ENCODE results near the gene ARFGAP1.

DNA sequence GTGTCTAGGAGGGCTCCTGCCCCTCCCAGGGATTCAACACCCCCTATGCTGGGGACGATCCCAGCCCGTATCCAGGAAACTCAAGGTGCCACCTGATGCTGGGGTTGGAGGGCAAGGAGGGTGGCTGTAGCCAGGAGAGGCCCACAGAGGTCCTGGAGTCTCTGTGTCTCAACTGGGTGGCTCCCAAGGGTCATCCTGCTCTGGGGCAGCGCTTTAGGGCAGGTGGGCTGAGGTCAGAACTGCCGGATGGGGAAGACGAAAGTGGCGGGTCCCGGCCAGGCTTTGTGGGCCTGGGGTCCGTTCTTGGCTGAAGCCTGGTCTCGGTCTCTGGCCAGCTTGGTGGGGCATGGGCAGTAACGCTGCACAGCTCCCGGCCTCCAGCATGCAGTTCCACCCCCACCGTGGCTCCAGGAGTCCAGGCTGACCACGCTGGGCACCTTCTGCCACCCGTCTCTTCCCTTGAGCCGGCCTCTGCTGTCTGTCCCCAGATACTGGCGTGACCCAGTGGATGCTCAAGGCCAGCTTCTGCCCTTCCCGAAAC is 17.6 kb downstream of the ARFGAP1 start:
- no peak for TF ChIP-seq POLR2A (IDR thresholded peaks at IDR 0.05)
- TF ChIP-seq, protein P1, sequence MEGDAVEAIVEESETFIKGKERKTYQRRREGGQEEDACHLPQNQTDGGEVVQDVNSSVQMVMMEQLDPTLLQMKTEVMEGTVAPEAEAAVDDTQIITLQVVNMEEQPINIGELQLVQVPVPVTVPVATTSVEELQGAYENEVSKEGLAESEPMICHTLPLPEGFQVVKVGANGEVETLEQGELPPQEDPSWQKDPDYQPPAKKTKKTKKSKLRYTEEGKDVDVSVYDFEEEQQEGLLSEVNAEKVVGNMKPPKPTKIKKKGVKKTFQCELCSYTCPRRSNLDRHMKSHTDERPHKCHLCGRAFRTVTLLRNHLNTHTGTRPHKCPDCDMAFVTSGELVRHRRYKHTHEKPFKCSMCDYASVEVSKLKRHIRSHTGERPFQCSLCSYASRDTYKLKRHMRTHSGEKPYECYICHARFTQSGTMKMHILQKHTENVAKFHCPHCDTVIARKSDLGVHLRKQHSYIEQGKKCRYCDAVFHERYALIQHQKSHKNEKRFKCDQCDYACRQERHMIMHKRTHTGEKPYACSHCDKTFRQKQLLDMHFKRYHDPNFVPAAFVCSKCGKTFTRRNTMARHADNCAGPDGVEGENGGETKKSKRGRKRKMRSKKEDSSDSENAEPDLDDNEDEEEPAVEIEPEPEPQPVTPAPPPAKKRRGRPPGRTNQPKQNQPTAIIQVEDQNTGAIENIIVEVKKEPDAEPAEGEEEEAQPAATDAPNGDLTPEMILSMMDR (IDR thresholded peaks at IDR 0.05) = no peak

Measured in uterus (tissue), 2 donors.